ENCODE data around the gene TOP2B. TPM values are rescaled to one million over a fixed set of nuclear protein-coding genes. Genes with fewer than 3 reads are reported as not detected.

TOP2B gene
- total and polyA plus RNA-seq, 9 of the 15 experiments (the other 6 are each of a cell fraction or from before 2014, with no cell fraction given), result 45.3 to 186 (median 134) TPM

DNA sequence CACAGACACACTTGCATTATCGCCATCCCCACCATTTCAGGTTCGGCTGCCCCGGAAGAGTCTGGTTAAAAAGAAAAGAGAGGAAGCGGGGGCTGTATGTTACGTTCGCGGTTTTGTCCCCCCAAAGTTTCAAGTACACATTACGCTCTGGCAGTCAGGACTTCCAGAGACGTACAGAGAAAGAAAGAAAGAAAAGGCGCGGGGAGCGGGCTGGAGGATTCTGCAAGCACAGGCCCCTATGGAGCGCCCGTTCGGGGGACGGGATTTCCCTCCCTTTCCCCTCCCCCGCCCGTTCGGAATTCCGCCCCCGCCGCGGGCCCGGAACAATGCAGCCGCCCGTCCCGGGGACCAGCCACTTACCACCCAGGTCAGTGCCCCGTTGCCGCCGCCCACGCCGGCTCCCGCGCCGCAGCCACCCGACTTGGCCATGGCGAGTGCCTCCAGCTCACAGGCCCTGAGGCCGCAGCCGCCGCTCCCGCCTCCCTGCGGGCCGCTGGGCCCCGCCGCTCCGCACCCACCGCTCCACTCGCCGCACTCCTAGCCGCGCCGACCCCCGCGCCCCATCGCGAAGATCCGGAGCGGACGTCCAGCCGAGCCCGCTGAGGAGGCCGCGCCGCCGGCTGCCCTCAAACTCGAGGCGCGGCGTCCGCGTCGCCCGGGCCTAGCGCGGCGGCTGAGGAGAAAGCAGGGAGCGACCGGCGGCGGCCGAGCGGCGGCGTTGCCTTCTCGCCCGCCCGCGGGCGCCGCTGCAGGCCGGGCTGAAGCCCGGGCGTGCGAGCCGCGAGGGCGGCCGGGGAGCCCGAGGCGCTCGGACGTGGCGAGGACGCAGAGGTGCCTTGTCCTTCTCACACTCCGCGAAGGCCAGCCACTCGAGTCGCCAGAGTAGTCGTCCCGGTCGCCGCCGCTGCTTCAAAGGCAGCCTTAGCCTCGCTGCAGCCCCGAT lies 567 bp downstream of the TOP2B start (continued):
- TF ChIP-seq, protein P1, sequence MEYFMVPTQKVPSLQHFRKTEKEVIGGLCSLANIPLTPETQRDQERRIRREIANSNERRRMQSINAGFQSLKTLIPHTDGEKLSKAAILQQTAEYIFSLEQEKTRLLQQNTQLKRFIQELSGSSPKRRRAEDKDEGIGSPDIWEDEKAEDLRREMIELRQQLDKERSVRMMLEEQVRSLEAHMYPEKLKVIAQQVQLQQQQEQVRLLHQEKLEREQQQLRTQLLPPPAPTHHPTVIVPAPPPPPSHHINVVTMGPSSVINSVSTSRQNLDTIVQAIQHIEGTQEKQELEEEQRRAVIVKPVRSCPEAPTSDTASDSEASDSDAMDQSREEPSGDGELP (CRISPR knock-in tag; IDR thresholded peaks at IDR 0.05; ENCODE audit: borderline replicate concordance), result no peak
- no peak for TF ChIP-seq ZNF282 (CRISPR knock-in tag; IDR thresholded peaks at IDR 0.05)
- no peak for TF ChIP-seq ZNF41 (CRISPR knock-in tag; conservative IDR thresholded peaks at IDR 0.05)
- TF ChIP-seq, protein P2, sequence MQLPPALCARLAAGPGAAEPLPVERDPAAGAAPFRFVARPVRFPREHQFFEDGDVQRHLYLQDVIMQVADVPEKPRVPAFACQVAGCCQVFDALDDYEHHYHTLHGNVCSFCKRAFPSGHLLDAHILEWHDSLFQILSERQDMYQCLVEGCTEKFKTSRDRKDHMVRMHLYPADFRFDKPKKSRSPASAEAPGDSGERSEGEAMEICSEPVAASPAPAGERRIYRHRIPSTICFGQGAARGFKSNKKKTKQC (CRISPR knock-in tag; IDR thresholded peaks at IDR 0.05), result peak; percentile 80; the same call in 1 of the 2 replicates
- TF ChIP-seq PCBP1 (IDR thresholded peaks at IDR 0.05; ENCODE audit: low read depth, low read length, poor library complexity, severe bottlenecking), result no peak
- TF ChIP-seq ZNF232 (CRISPR knock-in tag; IDR thresholded peaks at IDR 0.05), result no peak
- TF ChIP-seq, protein P3, sequence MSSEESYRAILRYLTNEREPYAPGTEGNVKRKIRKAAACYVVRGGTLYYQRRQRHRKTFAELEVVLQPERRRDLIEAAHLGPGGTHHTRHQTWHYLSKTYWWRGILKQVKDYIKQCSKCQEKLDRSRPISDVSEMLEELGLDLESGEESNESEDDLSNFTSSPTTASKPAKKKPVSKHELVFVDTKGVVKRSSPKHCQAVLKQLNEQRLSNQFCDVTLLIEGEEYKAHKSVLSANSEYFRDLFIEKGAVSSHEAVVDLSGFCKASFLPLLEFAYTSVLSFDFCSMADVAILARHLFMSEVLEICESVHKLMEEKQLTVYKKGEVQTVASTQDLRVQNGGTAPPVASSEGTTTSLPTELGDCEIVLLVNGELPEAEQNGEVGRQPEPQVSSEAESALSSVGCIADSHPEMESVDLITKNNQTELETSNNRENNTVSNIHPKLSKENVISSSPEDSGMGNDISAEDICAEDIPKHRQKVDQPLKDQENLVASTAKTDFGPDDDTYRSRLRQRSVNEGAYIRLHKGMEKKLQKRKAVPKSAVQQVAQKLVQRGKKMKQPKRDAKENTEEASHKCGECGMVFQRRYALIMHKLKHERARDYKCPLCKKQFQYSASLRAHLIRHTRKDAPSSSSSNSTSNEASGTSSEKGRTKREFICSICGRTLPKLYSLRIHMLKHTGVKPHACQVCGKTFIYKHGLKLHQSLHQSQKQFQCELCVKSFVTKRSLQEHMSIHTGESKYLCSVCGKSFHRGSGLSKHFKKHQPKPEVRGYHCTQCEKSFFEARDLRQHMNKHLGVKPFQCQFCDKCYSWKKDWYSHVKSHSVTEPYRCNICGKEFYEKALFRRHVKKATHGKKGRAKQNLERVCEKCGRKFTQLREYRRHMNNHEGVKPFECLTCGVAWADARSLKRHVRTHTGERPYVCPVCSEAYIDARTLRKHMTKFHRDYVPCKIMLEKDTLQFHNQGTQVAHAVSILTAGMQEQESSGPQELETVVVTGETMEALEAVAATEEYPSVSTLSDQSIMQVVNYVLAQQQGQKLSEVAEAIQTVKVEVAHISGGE (CRISPR knock-in tag; IDR thresholded peaks at IDR 0.05), result peak in 1 of 3 experiments; percentile 30; a peak in 1 of 6 replicates
- no peak for TF ChIP-seq SMAD1 (IDR thresholded peaks at IDR 0.05; ENCODE audit: low read depth, low read length, partially characterized antibody)
- TF ChIP-seq, protein P4, sequence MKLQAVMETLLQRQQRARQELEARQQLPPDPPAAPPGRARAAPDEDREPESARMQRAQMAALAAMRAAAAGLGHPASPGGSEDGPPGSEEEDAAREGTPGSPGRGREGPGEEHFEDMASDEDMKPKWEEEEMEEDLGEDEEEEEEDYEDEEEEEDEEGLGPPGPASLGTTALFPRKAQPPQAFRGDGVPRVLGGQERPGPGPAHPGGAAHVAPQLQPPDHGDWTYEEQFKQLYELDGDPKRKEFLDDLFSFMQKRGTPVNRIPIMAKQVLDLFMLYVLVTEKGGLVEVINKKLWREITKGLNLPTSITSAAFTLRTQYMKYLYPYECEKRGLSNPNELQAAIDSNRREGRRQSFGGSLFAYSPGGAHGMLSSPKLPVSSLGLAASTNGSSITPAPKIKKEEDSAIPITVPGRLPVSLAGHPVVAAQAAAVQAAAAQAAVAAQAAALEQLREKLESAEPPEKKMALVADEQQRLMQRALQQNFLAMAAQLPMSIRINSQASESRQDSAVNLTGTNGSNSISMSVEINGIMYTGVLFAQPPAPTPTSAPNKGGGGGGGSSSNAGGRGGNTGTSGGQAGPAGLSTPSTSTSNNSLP (IDR thresholded peaks at IDR 0.05; ENCODE audit: borderline replicate concordance, low read depth, low read length), result no peak
- TF ChIP-seq, protein P5, sequence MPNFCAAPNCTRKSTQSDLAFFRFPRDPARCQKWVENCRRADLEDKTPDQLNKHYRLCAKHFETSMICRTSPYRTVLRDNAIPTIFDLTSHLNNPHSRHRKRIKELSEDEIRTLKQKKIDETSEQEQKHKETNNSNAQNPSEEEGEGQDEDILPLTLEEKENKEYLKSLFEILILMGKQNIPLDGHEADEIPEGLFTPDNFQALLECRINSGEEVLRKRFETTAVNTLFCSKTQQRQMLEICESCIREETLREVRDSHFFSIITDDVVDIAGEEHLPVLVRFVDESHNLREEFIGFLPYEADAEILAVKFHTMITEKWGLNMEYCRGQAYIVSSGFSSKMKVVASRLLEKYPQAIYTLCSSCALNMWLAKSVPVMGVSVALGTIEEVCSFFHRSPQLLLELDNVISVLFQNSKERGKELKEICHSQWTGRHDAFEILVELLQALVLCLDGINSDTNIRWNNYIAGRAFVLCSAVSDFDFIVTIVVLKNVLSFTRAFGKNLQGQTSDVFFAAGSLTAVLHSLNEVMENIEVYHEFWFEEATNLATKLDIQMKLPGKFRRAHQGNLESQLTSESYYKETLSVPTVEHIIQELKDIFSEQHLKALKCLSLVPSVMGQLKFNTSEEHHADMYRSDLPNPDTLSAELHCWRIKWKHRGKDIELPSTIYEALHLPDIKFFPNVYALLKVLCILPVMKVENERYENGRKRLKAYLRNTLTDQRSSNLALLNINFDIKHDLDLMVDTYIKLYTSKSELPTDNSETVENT (CRISPR knock-in tag; IDR thresholded peaks at IDR 0.05), result 0 out of 2 replicates have a peak, but pooled peaks have one; percentile 75
- no peak for TF ChIP-seq TCFL5 (CRISPR knock-in tag; conservative IDR thresholded peaks at IDR 0.05)
- TF ChIP-seq, protein P6, sequence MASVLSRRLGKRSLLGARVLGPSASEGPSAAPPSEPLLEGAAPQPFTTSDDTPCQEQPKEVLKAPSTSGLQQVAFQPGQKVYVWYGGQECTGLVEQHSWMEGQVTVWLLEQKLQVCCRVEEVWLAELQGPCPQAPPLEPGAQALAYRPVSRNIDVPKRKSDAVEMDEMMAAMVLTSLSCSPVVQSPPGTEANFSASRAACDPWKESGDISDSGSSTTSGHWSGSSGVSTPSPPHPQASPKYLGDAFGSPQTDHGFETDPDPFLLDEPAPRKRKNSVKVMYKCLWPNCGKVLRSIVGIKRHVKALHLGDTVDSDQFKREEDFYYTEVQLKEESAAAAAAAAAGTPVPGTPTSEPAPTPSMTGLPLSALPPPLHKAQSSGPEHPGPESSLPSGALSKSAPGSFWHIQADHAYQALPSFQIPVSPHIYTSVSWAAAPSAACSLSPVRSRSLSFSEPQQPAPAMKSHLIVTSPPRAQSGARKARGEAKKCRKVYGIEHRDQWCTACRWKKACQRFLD (CRISPR knock-in tag; IDR thresholded peaks at IDR 0.05), result no peak; the same call in 1 of the 2 replicates
- no peak for TF ChIP-seq ZNF431 (CRISPR knock-in tag; IDR thresholded peaks at IDR 0.05)
- no peak for TF ChIP-seq CSDE1 (IDR thresholded peaks at IDR 0.05)
